Measurements from ENCODE around the gene TLL2. TPM values are rescaled to one million over a fixed set of nuclear protein-coding genes. Genes with fewer than 3 reads are reported as not detected.
A peak's percentile ranks its signal among the peaks of the same experiment; 100 is the strongest.

Gene TLL2
- total and polyA plus RNA-seq, 12 donors = 0.10 to 0.40 (median 0.13) TPM; not detected in 6

DNA sequence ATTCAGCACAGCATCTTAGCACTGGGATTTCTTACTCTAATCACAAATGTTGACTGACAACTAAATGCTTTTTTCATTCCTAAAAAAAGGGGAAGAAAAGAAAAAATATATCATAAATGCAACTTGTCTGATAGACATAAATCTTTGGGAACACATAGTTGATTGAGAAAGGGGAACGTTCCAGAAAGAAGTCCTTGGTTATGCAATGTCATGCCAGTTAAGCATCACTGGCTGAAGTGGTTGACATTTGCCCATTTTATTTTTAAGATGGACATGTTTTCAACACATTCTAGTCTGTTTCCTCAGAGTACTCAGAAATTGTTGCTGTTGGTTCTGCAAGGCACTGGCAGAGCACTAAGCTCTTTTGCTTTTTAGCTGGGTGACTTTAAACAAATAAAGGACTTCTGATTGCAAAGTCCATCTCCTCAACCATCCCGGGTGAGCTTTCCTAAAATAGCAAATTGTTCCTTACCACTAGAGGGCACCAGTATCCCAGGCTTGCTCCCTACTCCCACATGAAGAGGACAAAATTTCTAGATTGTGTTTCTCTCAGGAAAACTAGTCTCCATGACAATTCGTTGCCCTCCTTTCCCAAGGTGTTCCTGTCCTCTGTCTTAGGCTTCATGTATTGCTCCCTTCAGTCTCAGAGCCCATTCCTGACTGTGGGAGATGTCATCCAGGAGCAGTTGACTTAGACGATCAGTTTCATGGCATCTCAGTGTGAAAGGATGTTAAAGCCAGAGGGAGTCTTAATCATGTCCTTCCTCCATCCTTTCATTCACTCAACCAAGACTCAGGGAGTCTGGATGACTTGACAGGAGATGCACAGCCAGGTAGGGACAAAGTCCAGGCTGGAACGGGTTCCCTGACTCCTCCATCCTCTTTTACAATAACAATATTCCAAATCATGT, 178.9 kb downstream of the TLL2 start:
- Histone ChIP-seq H3K27ac (no peak overlapping the region), H3K4me1 (replicated peaks in 1 of 2) (no peaks in the 10 kb centered on the region), H3K36me3 (replicated peaks in 1 of 2) (no peaks in the 10 kb centered on the region), H3K9me3 (replicated peaks in 1 of 3) (no peaks in the 10 kb centered on the region), H3K27me3 (peaks cover 11% of the 10 kb centered on the region), H3K4me3 (no peak overlapping the region)
- intact Hi-C loops (cut with DNase I) = no loop called here
- TF ChIP-seq CTCF (IDR thresholded peaks at IDR 0.05) (peak; percentile 39 to 71 (median 49)), POLR2A (IDR thresholded peaks at IDR 0.05) (no peak)
- DNase-seq = peak in 5 of 7 donors; percentile 16 to 34 (median 19)
- 37 to 39% (median 39%) methylated on average over 5 of the region's 5 CpGs for WGBS, 4 donors

- Histone ChIP-seq H3K9me3 (replicated peaks in 1 of 3) (no peaks in the 10 kb centered on the region), H3K36me3 (replicated peaks in 1 of 2) (no peaks in the 10 kb centered on the region), H3K4me1 (replicated peaks in 1 of 2) (no peaks in the 10 kb centered on the region), H3K27me3 (peaks cover 11% of the 10 kb centered on the region), H3K27ac (no peak overlapping the region), H3K4me3 (no peak overlapping the region)
- no peak for DNase-seq
- WGBS, 4 donors = 57 to 77% (median 65%) methylated on average over 1 of the region's 1 CpG
- TF ChIP-seq POLR2A (IDR thresholded peaks at IDR 0.05) = no peak
- TF ChIP-seq CTCF (IDR thresholded peaks at IDR 0.05) = no peak
- intact Hi-C loops (cut with DNase I) = no loop called here
Measured at GRCh38 chr10:96333101-96333500, 180.6 kb downstream of the TLL2 start.

GRCh38 chr10:96327462-96327861, 186.3 kb downstream of the TLL2 start:
- intact Hi-C loops (cut with DNase I) = no loop called here
- no peaks in the 10 kb centered on the region for H3K4me1 ChIP-seq (replicated peaks in 1 of 2)
- no peak for DNase-seq
- no peak overlapping the region for H3K4me3 ChIP-seq
- TF ChIP-seq CTCF (IDR thresholded peaks at IDR 0.05) (no peak), POLR2A (IDR thresholded peaks at IDR 0.05) (no peak)
- no peaks in the 10 kb centered on the region for H3K9me3 ChIP-seq (replicated peaks in 1 of 3)
- 34 to 65% (median 60%) methylated on average over 3 to 7 of the region's 7 CpGs for WGBS, 4 donors
- H3K27ac ChIP-seq = no peak overlapping the region
- no peaks in the 10 kb centered on the region for H3K36me3 ChIP-seq (replicated peaks in 1 of 2)
- no peaks in the 10 kb centered on the region for H3K27me3 ChIP-seq

- Histone ChIP-seq H3K27me3 (peaks cover 3% of the 10 kb centered on the region), H3K36me3 (replicated peaks in 1 of 2) (no peaks in the 10 kb centered on the region), H3K9me3 (replicated peaks in 1 of 3) (no peaks in the 10 kb centered on the region), H3K27ac (no peak overlapping the region), H3K4me1 (replicated peaks in 1 of 2) (no peaks in the 10 kb centered on the region), H3K4me3 (no peak overlapping the region)
- DNase-seq = no peak
- WGBS, 4 donors = 58 to 69% (median 68%) methylated on average over 4 of the region's 4 CpGs
- intact Hi-C loops (cut with DNase I) = no loop called here
- TF ChIP-seq POLR2A (IDR thresholded peaks at IDR 0.05) (no peak), CTCF (IDR thresholded peaks at IDR 0.05) (no peak)
Measured at GRCh38 chr10:96325719-96326373, 187.9 kb downstream of the TLL2 start.

Data from adrenal gland (tissue), 12 donors.